Thyroid gland (tissue), 4 donors: ENCODE results near the gene MED25. TPM values are rescaled to one million over a fixed set of nuclear protein-coding genes. Genes with fewer than 3 reads are reported as not detected.

Experiments
- DNase-seq, 2 donors: peaks; one replicate each; pipeline ENCODE4 v3.0.0-alpha.2; 2019
- H3K27ac ChIP-seq, 3 donors: fragments of 200-600 bp; sonication (generic); 1 replicate in 2 of 3; 2 replicates in 1 of 3; pipeline ENCODE4 v1.5.1; 2016 to 2019; ENCODE audit warnings: mild to moderate bottlenecking in 1 of 3, moderate library complexity in 1 of 3
- H3K27me3 ChIP-seq: fragments of 200-600 bp; sonication (generic); one replicate; pipeline ENCODE4 v1.5.1; 2019
- H3K36me3 ChIP-seq, 2 donors: fragments of 200-600 bp; sonication (generic); one replicate each; pipeline ENCODE4 v1.5.1; 2016 to 2019
- H3K4me1 ChIP-seq, 2 donors: fragments of 200-600 bp; sonication (generic); one replicate each; pipeline ENCODE4 v1.5.1; 2017 to 2019
- H3K4me3 ChIP-seq, 3 donors: fragments of 200-600 bp; sonication (generic); replicated peaks in 1 of 3; 1 replicate in 2 of 3; 2 replicates in 1 of 3; pipeline ENCODE4 v1.5.1; 2016; ENCODE audit warnings: mild to moderate bottlenecking in 1 of 3
- H3K9me3 ChIP-seq: fragments of 200-600 bp; sonication (generic); one replicate; pipeline ENCODE4 v1.5.1; 2017
- POLR2A ChIP-seq, 2 donors: fragments of 450-650 bp; IDR thresholded peaks; one replicate each; pipeline ENCODE4 v1.6.1; 2017; ENCODE audit warnings: antibody characterized with exemption in 2 of 2, mild to moderate bottlenecking in 2 of 2, moderate library complexity in 1 of 2
- WGBS, 2 donors: methylation state at CpG; one replicate each; pipeline ENCODE4 v1.1.5; 2017; 5-methylcytosine and 5-hydroxymethylcytosine counted together
- intact Hi-C: fragments of 100-400 bp; cut with DNase I; formaldehyde crosslinking; loops from one replicate; pipeline ENCODE4 v1.15.1; 2023
- total RNA-seq, 4 donors: library from RNA; depleted of rRNA; stranded (reverse); fragments of >200 nt; gene quantifications; one replicate each; pipeline ENCODE4 v1.2.3, GENCODE V29; 2016
- TF ChIP-seq, protein P1 (sequence below), 6 experiments: fragments of 200-600 bp in 3 of 6; fragments of 450-650 bp in 3 of 6; sonication (generic) in 3 of 6; IDR thresholded peaks; one replicate each; pipeline ENCODE4 v1.5.1; 2016 to 2019; ENCODE audit warnings: antibody characterized with exemption in 6 of 6, mild to moderate bottlenecking in 2 of 6, inconsistent platforms in 1 of 6, moderate library complexity in 1 of 6

MED25 gene
- total RNA-seq, 4 donors from 2014 or later, result 42.6 to 50.2 (median 44.9) TPM

DNA sequence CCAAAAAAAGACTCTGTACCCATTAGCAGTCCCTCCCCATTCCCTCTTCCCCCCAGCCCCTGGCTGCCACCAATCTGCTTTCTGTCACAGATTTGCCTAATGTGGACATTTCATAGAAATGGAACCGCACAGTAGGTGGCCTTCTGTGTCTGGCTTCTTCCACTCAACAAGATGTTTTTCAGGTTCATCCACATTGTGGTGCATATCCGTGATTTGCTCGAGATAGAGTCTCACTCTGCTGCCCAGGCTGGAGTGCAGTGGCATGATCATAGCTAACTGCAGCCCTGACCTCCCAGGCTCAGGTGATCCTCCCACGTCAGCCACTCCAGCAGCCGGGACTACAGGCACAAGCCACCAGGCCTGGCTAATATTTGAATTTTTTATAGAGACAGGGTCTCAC lies 30.3 kb upstream of the MED25 start:
- WGBS, 2 donors, result 88 to 95% methylated on average over 5 of the region's 5 CpGs
- no peak for DNase-seq
- intact Hi-C loops, result no loop called here
- H3K9me3 ChIP-seq, result no peaks in the 10 kb centered on the region
- no peak overlapping the region for H3K27ac ChIP-seq
- H3K27me3 ChIP-seq, result no peaks in the 10 kb centered on the region
- TF ChIP-seq POLR2A (IDR thresholded peaks at IDR 0.05), result no peak
- TF ChIP-seq, protein P1, sequence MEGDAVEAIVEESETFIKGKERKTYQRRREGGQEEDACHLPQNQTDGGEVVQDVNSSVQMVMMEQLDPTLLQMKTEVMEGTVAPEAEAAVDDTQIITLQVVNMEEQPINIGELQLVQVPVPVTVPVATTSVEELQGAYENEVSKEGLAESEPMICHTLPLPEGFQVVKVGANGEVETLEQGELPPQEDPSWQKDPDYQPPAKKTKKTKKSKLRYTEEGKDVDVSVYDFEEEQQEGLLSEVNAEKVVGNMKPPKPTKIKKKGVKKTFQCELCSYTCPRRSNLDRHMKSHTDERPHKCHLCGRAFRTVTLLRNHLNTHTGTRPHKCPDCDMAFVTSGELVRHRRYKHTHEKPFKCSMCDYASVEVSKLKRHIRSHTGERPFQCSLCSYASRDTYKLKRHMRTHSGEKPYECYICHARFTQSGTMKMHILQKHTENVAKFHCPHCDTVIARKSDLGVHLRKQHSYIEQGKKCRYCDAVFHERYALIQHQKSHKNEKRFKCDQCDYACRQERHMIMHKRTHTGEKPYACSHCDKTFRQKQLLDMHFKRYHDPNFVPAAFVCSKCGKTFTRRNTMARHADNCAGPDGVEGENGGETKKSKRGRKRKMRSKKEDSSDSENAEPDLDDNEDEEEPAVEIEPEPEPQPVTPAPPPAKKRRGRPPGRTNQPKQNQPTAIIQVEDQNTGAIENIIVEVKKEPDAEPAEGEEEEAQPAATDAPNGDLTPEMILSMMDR (IDR thresholded peaks at IDR 0.05), result no peak
- H3K36me3 ChIP-seq, result peaks cover 25 to 26% of the 10 kb centered on the region in 2 donors
- H3K4me3 ChIP-seq, result no peak overlapping the region
- H3K4me1 ChIP-seq, result no peaks in the 10 kb centered on the region

DNA sequence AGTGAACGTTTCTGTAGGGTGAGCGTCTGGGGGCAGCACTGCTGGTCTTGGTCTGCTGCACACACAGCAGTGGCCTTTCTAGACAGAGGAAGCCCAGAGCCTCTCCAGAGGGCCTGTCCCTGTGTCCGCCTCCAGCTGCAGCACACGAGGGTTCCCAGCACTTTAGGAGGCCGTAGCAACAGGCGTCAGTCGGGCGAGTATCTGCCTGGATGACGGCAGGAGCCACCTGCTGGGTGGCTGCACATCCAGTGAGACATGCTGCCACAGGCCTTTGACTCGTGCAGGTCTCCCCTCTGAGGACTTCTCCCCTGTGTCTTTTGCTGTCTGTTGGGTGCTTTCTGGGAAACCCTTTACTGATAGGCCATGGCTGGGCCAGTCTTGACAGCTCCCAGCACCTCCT lies 29.2 kb upstream of the MED25 start:
- H3K9me3 ChIP-seq, result no peaks in the 10 kb centered on the region
- DNase-seq, result no peak
- H3K27me3 ChIP-seq, result no peaks in the 10 kb centered on the region
- peaks cover 24 to 29% of the 10 kb centered on the region in 2 donors for H3K36me3 ChIP-seq
- intact Hi-C loops, result no loop called here
- WGBS, 2 donors, result 71 to 83% methylated on average over 4 to 10 of the region's 10 CpGs
- no peaks in the 10 kb centered on the region for H3K4me1 ChIP-seq
- no peak for TF ChIP-seq POLR2A (IDR thresholded peaks at IDR 0.05)
- TF ChIP-seq, protein P1 (IDR thresholded peaks at IDR 0.05), result no peak
- no peak overlapping the region for H3K27ac ChIP-seq
- no peak overlapping the region for H3K4me3 ChIP-seq

DNA sequence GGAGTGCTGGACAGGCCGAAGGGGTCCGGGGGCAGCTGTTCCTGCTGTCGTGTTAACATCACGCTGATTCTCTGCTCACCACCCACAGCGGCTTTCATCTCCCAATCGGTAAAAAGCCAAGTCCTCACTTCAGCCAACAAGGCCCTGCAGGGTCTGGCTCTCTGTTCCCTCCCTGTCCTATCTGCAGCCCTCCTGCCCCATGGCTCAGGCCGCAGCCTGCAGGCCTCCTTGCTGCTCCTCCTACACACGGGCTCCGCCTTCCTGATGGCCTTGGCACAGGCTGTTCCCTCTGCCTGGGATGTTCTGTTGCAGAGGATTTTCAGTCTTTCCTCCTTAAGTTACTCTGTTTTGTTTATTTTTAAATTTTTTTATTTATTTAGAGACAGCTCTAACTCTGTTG lies 27.2 kb upstream of the MED25 start:
- peaks cover 39 to 42% of the 10 kb centered on the region in 2 donors for H3K36me3 ChIP-seq

DNA sequence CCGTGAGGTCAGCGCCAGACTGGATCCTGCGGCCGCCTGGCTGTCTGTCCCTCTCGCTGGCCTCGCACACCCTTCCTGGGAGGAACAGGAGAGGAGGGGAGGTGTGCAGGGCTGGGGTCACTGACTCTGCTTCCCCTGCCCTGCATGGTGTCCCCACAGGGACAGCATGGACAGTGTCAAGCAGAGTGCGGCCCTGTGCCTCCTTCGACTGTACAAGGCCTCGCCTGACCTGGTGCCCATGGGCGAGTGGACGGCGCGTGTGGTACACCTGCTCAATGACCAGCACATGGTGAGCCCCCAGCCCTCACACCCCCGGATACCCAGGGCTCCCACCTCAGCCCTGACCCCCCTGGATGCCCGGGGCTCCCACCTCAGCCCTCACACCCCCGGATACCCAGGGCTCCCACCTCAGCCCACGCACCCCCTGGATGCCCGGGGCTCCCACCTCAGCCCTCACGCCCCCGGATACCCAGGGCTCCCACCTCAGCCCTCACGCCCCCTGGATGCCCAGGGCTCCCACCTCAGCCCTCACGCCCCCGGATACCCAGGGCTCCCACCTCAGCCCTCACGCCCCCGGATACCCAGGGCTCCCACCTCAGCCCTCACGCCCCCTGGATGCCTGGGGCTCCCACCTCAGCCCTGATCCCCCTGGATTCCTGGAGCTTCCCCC lies 26.2 kb upstream of the MED25 start:
- Histone ChIP-seq H3K4me1 (no peaks in the 10 kb centered on the region), H3K4me3 (no peak overlapping the region), H3K36me3 (peaks cover 48 to 51% of the 10 kb centered on the region in 2 donors), H3K27ac (no peak overlapping the region), H3K27me3 (no peaks in the 10 kb centered on the region), H3K9me3 (no peaks in the 10 kb centered on the region)
- no peak for DNase-seq
- WGBS, 2 donors, result 95 to 97% methylated on average over 6 to 17 of the region's 26 CpGs
- intact Hi-C loops, result no loop called here
- TF ChIP-seq POLR2A (IDR thresholded peaks at IDR 0.05), result no peak
- TF ChIP-seq, protein P1 (IDR thresholded peaks at IDR 0.05), result no peak

More for the DNA sequence above, 27.2 kb upstream of the MED25 start:
- intact Hi-C loops, result no loop called here
- TF ChIP-seq, protein P1 (IDR thresholded peaks at IDR 0.05), result no peak
- TF ChIP-seq POLR2A (IDR thresholded peaks at IDR 0.05), result no peak
- H3K27me3 ChIP-seq, result no peaks in the 10 kb centered on the region
- no peak overlapping the region for H3K27ac ChIP-seq
- H3K4me3 ChIP-seq, result no peak overlapping the region
- DNase-seq, result no peak
- WGBS, 2 donors, result 63 to 70% methylated on average over 9 of the region's 9 CpGs
- H3K4me1 ChIP-seq, result no peaks in the 10 kb centered on the region
- H3K9me3 ChIP-seq, result no peaks in the 10 kb centered on the region

DNA sequence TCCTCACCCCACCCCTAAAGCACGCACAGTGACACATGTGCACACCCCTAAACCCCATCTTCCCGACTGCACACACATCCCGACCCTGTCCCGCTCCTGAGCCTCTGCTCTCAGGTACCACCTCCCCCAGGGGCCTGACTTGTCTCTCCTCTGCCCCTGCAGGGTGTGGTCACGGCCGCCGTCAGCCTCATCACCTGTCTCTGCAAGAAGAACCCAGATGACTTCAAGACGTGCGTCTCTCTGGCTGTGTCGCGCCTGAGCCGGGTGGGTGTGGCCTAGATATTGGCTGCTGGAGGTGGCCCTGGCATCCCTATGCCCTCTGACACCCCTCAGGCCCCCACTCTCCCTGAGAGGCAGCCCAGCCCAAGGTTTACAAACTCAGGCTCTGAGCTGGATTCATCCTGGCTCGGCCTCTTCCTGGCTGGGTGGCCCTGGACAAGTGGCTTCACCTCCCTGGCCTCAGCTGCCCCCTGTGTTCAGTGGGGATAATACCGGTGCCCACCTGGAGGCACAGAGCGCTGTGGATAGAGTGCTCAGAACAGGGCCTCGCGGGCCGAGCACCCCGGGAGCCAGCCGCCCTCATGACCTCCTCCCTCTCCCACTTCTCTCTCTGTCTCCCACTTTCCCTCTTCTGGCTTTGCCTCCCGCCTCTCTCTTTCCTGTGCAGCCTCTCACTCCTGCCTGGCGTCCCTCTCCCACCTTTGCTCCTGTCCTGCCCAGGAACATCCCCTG lies 25.1 kb upstream of the MED25 start:
- no peaks in the 10 kb centered on the region for H3K27me3 ChIP-seq
- peaks cover 52% of the 10 kb centered on the region in 2 donors for H3K36me3 ChIP-seq
- no peak for TF ChIP-seq POLR2A (IDR thresholded peaks at IDR 0.05)
- TF ChIP-seq, protein P1 (IDR thresholded peaks at IDR 0.05), result no peak
- H3K9me3 ChIP-seq, result no peaks in the 10 kb centered on the region
- intact Hi-C loops, result no loop called here
- no peak overlapping the region for H3K4me3 ChIP-seq
- no peaks in the 10 kb centered on the region for H3K4me1 ChIP-seq
- 96% methylated on average over 22 of the region's 22 CpGs for WGBS, 2 donors
- no peak overlapping the region for H3K27ac ChIP-seq
- no peak for DNase-seq
